Islet precursor cell (in vitro differentiated cells): ENCODE results near the gene MAML3.

ENCODE experiments used
- DNase-seq: peaks from one replicate; pipeline ENCODE4 v3.0.0-alpha.2; 2018

MAML3 gene

GRCh38 chr4:139889264-139889663 is 264.7 kb downstream of the MAML3 start:
- peak; percentile 95 for DNase-seq

- DNase-seq = no peak
These were observed 265.8 kb downstream of the MAML3 start for GRCh38 chr4:139887962-139888735.

GRCh38 chr4:139887376-139887802 is 266.6 kb downstream of the MAML3 start:
- no peak for DNase-seq

GRCh38 chr4:139886798-139887197 is 267.2 kb downstream of the MAML3 start:
- no peak for DNase-seq

GRCh38 chr4:139884438-139884837 is 269.5 kb downstream of the MAML3 start:
- no peak for DNase-seq

GRCh38 chr4:139880841-139881240 is 273.1 kb downstream of the MAML3 start:
- DNase-seq = no peak

- no peak for DNase-seq
These were observed 275.9 kb downstream of the MAML3 start for GRCh38 chr4:139878050-139878449.

- no peak for DNase-seq
These were observed 277.5 kb downstream of the MAML3 start for GRCh38 chr4:139876337-139876941.

- peak; percentile 70 for DNase-seq
These were observed 278.6 kb downstream of the MAML3 start for GRCh38 chr4:139875411-139875825.

- DNase-seq = no peak
These were observed 280.7 kb downstream of the MAML3 start for GRCh38 chr4:139873111-139873860.

GRCh38 chr4:139872274-139872673 is 281.7 kb downstream of the MAML3 start:
- DNase-seq = no peak

- no peak for DNase-seq
These were observed 284.2 kb downstream of the MAML3 start for GRCh38 chr4:139869810-139870209.

GRCh38 chr4:139866276-139866962 is 287.6 kb downstream of the MAML3 start:
- no peak for DNase-seq

- no peak for DNase-seq
These were observed 288.4 kb downstream of the MAML3 start for GRCh38 chr4:139865537-139865936.

GRCh38 chr4:139863531-139863930 is 290.5 kb downstream of the MAML3 start:
- no peak for DNase-seq

GRCh38 chr4:139861471-139861870 is 292.5 kb downstream of the MAML3 start:
- DNase-seq = no peak

- no peak for DNase-seq
These were observed 293.5 kb downstream of the MAML3 start for GRCh38 chr4:139860435-139861024.

- DNase-seq = no peak
These were observed 294.1 kb downstream of the MAML3 start for GRCh38 chr4:139859876-139860275.

- DNase-seq = no peak
These were observed 295.4 kb downstream of the MAML3 start for GRCh38 chr4:139858436-139859205.

- no peak for DNase-seq
These were observed 296.0 kb downstream of the MAML3 start for GRCh38 chr4:139857977-139858376.

- DNase-seq = peak; percentile 76
These were observed 297.0 kb downstream of the MAML3 start for GRCh38 chr4:139857021-139857420.
